Measurements from ENCODE around the gene RGPD8.
A peak's percentile ranks its signal among the peaks of the same experiment; 100 is the strongest.
"Not testable (repeated sequence)": the region's sequence is repeated elsewhere in the genome, so short reads cannot be mapped to it uniquely, and the experiment has no call there.

Gene RGPD8

GRCh38 chr2:112435716-112436431, 2.4 kb upstream of the RGPD8 start:
- DNase-seq: not testable (repeated sequence)

DNA sequence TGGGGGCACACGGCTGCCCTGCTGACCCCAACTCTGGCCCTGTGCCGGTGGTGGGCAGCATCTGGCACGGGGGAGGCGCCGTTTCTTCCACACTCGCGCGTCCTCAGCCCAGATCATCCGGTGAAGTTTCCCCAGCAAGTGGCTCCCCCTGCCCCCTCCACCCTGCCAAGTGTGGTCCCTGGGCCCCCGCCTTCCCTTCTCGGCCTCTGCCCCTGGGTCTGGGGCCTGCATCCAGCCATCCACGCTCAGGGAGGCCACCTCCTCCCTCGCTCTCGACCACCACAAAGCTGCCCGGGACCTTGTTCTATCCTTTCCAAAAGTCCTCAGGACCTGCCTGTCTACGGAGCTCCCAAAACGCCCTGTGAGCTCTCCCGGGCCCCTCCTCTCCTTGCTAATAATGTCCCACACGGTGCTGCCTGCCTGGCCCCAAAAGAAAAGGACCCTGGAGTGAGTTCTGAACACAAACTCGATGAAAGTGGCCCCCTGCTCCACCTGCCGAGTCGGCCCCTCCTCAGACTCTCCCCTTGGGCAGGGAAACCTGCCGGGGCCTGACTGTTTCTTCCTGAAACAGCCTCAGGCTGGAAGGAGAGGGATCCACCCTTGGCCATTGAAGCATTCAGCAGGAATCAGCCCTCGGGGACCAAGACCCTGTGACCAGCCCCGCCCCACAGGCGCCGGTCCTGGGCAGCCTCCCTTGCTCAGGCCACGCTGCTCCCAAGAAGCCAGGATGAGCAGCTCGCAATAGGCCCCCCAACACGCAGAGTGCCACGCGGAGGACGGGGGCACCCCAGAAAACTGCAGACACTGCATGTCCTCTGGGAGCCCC, 1.7 kb upstream of the RGPD8 start:
- not testable (repeated sequence) for DNase-seq

DNA sequence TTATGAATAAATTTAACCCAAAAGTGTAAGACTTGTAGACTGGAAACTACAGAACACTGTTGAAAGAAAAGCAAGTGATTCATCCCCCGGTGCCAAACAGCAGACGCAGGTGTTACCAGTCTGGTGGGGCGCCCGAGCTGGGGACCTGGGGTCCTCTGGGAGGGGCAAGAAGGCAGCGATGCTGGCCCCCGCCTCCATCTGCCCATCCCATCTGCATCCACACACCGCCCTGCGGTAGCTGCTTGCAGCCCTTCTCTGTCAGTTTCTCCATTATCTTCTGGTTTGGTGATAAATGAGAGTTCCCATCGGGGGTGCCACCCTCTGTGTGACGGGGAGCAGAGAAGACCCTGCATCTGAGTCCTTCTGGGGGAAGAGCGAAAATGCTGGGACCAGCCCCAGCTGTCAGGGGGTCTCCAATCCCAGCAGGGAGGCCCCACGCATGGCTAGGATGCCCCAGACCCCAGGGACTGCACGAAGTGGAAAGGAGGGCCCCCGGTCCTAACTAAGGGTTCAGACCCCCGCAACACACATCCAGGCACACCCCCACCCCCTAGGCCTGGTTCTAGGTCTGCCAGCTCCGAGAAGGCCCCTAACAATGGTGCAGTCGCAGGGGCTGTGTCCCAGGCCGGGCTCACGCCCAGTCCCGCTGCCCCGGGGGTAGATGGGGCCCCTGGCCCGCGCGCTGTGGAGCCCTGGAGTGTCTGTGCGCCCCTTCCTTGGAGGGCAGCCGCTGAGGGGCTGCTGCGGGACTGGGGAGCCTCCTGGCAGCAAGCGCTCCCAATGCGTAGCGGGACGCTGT, 686 bp upstream of the RGPD8 start:
- no peak for DNase-seq

GRCh38 chr2:112432735-112433479, 538 bp downstream of the RGPD8 start:
- DNase-seq: peak; percentile 48

- not testable (repeated sequence) for DNase-seq
Measured at GRCh38 chr2:112432390-112432734, 1.1 kb downstream of the RGPD8 start.

DNA sequence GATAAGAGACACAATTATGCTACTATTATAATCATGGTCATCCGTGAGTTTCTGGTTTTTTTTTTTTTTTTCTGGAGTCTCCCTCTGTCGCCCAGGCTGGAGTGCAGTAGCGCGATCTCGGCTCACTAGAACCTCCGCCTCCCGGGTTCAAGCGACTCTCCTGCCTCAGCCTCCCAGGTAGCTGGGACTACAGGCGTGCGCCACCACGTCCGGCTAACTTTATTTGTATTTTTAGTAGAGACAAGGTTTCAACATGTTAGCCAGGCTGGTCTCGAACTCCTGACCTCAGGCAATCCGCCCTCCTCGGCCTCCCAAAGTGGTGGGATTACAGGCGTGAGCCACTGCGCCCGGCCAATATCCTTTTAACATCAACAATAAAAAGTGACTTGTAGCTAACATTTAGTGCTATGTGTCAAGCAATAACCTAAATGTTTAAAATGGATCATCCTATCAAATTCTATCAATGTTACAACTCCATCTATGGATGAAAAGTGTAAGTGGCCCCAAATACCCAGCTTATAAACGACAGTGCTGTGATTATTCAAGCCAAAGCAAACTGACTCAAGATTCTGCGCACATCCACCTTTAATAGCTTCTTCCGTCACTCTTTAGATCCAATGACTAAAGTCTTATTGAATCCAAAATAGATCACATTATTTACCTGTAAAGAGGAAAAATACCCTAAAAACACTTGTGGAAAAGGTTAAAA, 1.7 kb downstream of the RGPD8 start:
- not testable (repeated sequence) for DNase-seq

GRCh38 chr2:112424553-112424952, 8.9 kb downstream of the RGPD8 start:
- DNase-seq: not testable (repeated sequence)

- DNase-seq: not testable (repeated sequence)
Measured at GRCh38 chr2:112416860-112417259, 16.6 kb downstream of the RGPD8 start.

DNA sequence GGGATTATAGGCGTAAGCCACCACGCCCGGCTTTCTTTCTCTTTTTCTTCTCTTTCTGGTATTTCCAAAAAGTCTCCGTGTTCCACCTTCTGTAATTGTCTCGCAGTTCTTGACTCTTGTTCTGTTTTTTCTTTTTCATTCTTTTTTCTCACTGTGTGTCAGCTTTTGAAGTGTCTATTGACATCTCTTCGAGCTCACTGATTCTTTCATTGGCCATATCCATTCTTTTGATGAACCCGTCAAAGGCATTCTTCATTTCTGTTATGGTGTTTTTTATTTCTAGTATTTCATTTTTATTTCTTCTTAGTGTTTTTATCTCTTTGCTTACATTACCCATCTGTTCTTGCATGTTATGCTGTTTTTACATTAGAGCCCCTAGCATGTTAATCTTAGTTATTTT, 73.4 kb downstream of the RGPD8 start:
- not testable (repeated sequence) for DNase-seq

DNA sequence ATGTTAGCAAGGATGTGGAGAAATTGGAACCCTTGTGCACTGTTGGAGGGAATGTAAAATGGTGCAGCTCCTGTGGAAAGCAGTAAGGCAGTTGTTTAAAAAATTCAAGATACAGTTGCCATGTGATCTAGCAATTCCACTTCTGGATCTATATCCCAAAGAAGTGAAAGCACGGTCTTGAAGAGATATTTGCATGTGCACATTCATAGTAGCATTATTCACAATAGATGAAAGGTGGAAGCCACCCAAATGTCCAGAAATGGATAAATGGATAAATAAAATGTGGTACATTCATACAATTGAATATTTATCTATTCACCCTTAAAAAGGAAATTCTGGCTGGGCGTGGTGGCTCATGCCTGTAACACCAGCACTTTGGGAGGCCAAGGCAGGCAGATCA, 79.1 kb downstream of the RGPD8 start:
- DNase-seq: not testable (repeated sequence)

DNA sequence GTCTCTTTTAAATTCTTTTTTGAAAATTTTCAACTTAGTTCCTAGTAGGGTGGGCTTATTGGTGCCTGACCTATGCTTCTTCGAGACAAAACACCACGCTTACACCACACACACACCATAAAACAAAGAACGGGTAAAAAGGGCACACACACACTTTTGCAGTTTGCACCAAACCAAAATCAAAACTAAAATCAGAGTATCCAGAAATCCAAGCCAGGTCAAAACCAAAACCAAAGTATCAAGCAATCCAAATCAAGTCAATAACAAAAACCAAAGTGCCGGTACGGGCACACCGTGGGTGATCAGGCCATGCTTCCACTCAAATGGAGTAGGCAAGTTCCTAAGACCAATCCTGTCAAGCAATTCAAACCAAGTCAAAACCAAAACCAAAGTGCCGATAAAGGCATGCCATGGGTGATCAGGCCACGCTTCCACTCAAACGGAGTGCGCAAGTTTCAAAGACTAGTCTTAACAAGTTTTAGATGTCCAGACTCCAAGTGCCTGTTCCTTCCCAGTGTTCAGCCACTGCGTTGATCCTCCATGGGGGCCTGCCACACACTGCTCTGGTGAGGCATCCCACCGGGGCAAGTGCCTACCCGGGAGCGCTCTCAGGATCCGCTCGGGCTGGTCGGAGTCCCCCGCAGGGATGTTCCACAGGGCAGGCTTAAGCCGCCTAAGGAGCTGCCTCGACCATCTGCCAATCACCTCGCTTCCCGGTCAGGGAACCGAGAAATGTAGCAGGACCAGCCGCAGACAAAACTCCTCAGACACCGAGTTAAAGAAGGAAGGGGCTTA, 80.4 kb downstream of the RGPD8 start:
- not testable (repeated sequence) for DNase-seq

DNA sequence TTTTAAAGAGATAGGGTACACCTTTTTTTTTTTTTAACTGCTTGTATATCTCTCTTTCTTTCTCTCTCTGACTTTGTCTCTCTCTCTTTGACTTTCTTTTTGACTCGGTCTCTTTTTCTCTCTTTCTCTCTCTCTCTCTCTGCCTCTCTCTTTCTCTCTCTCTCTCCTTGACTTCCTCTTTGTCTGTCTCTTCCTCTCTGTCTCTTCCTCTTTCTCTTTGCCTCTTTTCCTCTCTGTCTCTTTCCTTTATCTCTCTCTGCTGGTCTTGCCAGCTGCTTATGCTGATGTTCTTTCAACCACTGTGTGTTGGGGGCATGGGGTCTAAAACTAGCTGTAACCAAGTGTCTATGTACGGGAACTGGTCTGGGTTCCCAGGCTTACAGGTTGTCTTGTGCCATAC, 81.2 kb downstream of the RGPD8 start:
- not testable (repeated sequence) for DNase-seq

DNA sequence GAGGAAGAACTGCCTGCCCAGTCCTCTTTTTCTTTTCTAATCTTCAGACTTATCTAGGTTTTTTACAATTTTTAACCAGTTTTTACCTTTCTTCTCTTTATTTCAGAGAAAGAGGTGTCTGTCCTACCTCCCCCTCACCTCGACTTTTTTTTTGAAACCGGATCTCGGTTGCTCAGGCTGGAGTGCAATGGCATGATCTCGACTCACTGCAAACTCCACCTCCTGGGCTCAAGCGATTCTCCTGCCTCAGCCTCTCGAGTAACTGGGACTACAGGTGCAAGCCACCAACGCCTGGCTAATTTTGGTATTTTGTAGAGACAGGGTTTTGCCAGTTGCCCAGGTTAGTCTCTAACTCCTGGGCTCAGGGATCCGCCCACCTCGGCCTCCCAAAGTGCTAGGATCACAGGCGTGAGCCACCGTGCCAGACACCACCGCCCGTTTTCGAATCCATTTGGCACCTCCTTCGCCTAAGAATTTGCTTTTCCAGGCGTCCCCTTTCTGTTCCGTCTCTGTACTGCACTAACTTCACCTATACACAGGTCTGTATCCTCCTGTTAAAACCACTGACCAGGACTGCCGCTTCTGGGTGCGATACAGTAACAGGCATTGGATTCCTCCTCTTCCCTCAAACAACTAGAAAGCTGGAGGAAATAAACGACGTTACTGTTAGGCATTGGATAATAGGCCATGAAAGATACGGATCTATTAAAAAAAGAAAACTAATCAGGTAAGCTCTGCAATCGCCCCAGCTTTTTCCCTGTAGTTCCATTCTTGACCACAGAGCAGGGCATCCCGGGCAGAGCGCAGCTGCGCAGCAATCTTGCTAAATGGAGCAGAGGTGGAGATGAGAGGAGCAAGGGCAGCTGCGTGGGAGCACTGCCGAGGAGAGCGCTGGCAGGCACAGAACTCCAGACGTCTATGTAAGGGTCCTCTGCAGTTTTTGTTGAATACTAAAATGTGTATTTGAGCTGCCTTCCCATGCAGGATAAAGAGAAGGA, 88.1 kb downstream of the RGPD8 start:
- no peak for DNase-seq

DNA sequence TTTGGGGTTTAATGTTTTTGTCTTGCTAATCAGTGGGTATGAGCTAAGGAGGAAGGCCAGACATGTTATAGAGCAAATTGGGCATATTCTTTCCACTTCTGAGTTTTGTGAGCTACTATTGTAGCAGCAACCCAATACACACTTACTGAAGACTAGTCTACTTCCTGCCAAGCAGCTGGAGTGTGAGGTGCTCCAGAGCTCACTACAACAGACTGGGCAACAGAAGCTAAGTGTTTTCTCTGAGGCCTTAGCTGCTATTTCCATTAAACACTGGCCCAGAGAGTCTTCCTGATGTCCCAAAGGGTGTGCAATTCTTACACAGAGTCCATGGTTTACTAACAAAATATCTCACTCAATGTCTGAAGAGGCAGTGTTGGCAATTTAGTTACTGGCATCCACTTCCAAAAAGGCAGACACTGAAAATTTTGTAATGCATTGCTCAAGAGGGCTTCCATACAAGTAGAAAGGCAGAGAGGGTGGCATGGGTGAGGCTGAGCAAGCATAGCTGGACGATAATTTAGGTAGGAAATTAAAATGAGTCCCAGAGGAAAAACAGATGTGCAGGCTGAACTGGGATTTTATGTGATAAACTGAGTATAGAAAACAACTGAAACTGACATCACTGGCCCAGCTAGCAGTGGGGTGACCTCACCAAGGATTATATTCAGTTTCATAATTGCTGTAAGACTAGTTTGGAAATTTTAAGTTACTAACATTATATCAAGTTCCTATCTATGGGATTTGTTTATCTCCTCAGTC, 89.4 kb downstream of the RGPD8 start:
- no peak for DNase-seq

DNA sequence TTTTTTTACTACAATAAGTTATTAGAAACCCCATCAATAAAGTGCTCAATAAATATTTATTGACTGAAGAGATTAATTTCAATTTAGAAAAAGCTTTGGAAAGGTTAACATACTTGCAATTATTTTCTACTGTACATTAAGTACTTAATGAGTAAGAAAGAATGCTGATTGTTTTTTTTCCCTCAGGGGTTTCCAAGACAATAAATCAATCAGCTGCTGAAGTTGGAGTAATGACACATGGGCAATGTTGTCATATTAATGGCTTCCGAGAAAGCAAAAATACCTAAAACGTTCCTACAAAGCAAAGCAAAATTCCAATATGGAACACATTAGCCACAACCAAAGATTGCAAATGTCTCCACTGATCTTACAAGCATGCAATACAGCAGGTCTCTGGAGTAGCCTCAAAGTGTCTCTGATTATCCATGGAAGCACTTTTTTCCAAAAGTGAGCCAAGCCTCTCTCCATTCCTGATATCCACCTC, 91.3 kb downstream of the RGPD8 start:
- no peak for DNase-seq

GRCh38 chr2:112340475-112341267, 92.8 kb downstream of the RGPD8 start:
- DNase-seq: no peak

- DNase-seq: no peak
Measured at GRCh38 chr2:112339986-112340385, 93.5 kb downstream of the RGPD8 start.

GRCh38 chr2:112335600-112335999, 97.8 kb downstream of the RGPD8 start:
- DNase-seq: no peak
